H9 (cell line): ENCODE measurements around the gene ERVW-1. TPM values are rescaled to one million over a fixed set of nuclear protein-coding genes. Genes with fewer than 3 reads are reported as not detected.

Experiments used
- DNase-seq: peaks from one replicate; pipeline ENCODE4 v3.0.0-alpha.2; 2017
- H2AFZ ChIP-seq: one replicate; pipeline ENCODE4 v1.6.1; 2013; ENCODE audit warnings: mild to moderate bottlenecking, low read length, control low read depth, moderate library complexity
- H2AK5ac ChIP-seq: 2 replicates; pipeline ENCODE4 v1.6.1; 2013; ENCODE audit warnings: low read length, control low read depth, mixed read lengths; ENCODE audit not compliant: insufficient read length
- H2BK120ac ChIP-seq: one replicate; pipeline ENCODE4 v1.6.1; 2013; ENCODE audit warnings: low read depth, mild to moderate bottlenecking, low read length, control low read depth, inconsistent platforms; ENCODE audit not compliant: poor library complexity, severe bottlenecking
- H2BK12ac ChIP-seq: 2 replicates; pipeline ENCODE4 v1.6.1; 2013; ENCODE audit warnings: low read length, control low read depth, mixed read lengths, low read depth; ENCODE audit not compliant: insufficient read length
- H2BK15ac ChIP-seq: 2 replicates; pipeline ENCODE4 v1.6.1; 2013; ENCODE audit warnings: low read depth, low read length, control low read depth
- H2BK20ac ChIP-seq: one replicate; pipeline ENCODE4 v1.6.1; 2013; ENCODE audit warnings: low read depth, mild to moderate bottlenecking, low read length, control low read depth, inconsistent platforms; ENCODE audit not compliant: poor library complexity, severe bottlenecking
- H2BK5ac ChIP-seq: 2 replicates; pipeline ENCODE4 v1.6.1; 2013; ENCODE audit warnings: low read length, control low read depth, mixed read lengths; ENCODE audit not compliant: insufficient read length
- H3K14ac ChIP-seq: 2 replicates; pipeline ENCODE4 v1.6.1; 2013; ENCODE audit warnings: low read length, control low read depth; ENCODE audit not compliant: insufficient read depth
- H3K18ac ChIP-seq: 2 replicates; pipeline ENCODE4 v1.6.1; 2013; ENCODE audit warnings: low read depth, mild to moderate bottlenecking, mixed read lengths, low read length, control low read depth; ENCODE audit not compliant: insufficient read length
- H3K23ac ChIP-seq: 2 replicates; pipeline ENCODE4 v1.6.1; 2013; ENCODE audit warnings: low read length, control low read depth, mixed read lengths, low read depth; ENCODE audit not compliant: insufficient read length
- H3K23me2 ChIP-seq: 2 replicates; pipeline ENCODE4 v1.6.1; 2013; ENCODE audit warnings: low read depth, mild to moderate bottlenecking, mixed read lengths, low read length, control low read depth; ENCODE audit not compliant: insufficient read length, poor library complexity, severe bottlenecking
- H3K27ac ChIP-seq: 2 replicates; pipeline ENCODE4 v1.5.1; 2013; ENCODE audit warnings: low read length, control low read depth, mixed read lengths, low read depth; ENCODE audit not compliant: insufficient read length
- H3K27me3 ChIP-seq: 2 replicates; pipeline ENCODE4 v1.6.1; 2013; ENCODE audit warnings: low read length, control low read depth, inconsistent platforms; ENCODE audit not compliant: insufficient read depth
- H3K4ac ChIP-seq: 2 replicates; pipeline ENCODE4 v1.6.1; 2013; ENCODE audit warnings: low read depth, mild to moderate bottlenecking, control low read depth, inconsistent platforms, low read length, moderate library complexity
- H3K4me1 ChIP-seq: 2 replicates; pipeline ENCODE4 v1.6.1; 2013; ENCODE audit warnings: low read length, control low read depth, inconsistent platforms; ENCODE audit not compliant: insufficient read depth
- H3K4me2 ChIP-seq: 2 replicates; pipeline ENCODE4 v1.6.1; 2013; ENCODE audit warnings: low read length, control low read depth, mixed read lengths; ENCODE audit not compliant: insufficient read length, insufficient read depth
- H3K56ac ChIP-seq: 2 replicates; pipeline ENCODE4 v1.6.1; 2013; ENCODE audit warnings: low read depth, mild to moderate bottlenecking, mixed read lengths, low read length, control low read depth; ENCODE audit not compliant: insufficient read length
- H3K79me1 ChIP-seq: 2 replicates; pipeline ENCODE4 v1.6.1; 2013; ENCODE audit warnings: low read depth, mild to moderate bottlenecking, moderate library complexity, low read length, control low read depth, inconsistent platforms; ENCODE audit not compliant: insufficient read depth, poor library complexity, severe bottlenecking
- H3K79me2 ChIP-seq: 2 replicates; pipeline ENCODE4 v1.6.1; 2013; ENCODE audit warnings: low read length, control low read depth, inconsistent platforms; ENCODE audit not compliant: insufficient read depth
- H3K9ac ChIP-seq: 2 replicates; pipeline ENCODE4 v1.6.1; 2013; ENCODE audit warnings: low read length, control low read depth, mixed read lengths; ENCODE audit not compliant: insufficient read length; ENCODE audit errors: extremely low read depth
- H3K9me3 ChIP-seq: one replicate; pipeline ENCODE4 v1.6.1; 2013; ENCODE audit warnings: low read depth, low read length, inconsistent platforms; ENCODE audit not compliant: control insufficient read depth
- H3T11ph ChIP-seq: one replicate; pipeline ENCODE4 v1.6.1; 2013; ENCODE audit warnings: mild to moderate bottlenecking, low read length, control low read depth, inconsistent platforms
- H4K20me1 ChIP-seq: one replicate; pipeline ENCODE4 v1.6.1; 2013; ENCODE audit not compliant: control insufficient read depth, insufficient read length, insufficient read depth
- H4K5ac ChIP-seq: 2 replicates; pipeline ENCODE4 v1.6.1; 2013; ENCODE audit warnings: low read depth, mild to moderate bottlenecking, mixed read lengths, low read length, control low read depth; ENCODE audit not compliant: insufficient read length
- H4K8ac ChIP-seq: replicated peaks from 2 replicates; pipeline ENCODE4 v1.6.1; 2013; ENCODE audit warnings: low read length, control low read depth, mixed read lengths, low read depth; ENCODE audit not compliant: insufficient read length
- H4K91ac ChIP-seq: 2 replicates; pipeline ENCODE4 v1.6.1; 2013; ENCODE audit warnings: low read depth, mild to moderate bottlenecking, moderate library complexity, mixed read lengths, low read length, control low read depth; ENCODE audit not compliant: insufficient read length
- H3K27ac Mint-ChIP-seq, 3 experiments: 2 replicates in 2 of 3; 3 replicates in 1 of 3; pipeline ENCODE4 v1.8.0; 2020 to 2021; ENCODE audit warnings: mixed read lengths in 3 of 3, mild to moderate bottlenecking in 1 of 3, moderate library complexity in 1 of 3
- H3K27me3 Mint-ChIP-seq: 2 replicates; pipeline ENCODE4 v1.8.0; 2021; ENCODE audit warnings: low read depth, mild to moderate bottlenecking, moderate library complexity, mixed read lengths
- H3K36me3 Mint-ChIP-seq, 3 experiments: 2 replicates in 2 of 3; 3 replicates in 1 of 3; pipeline ENCODE4 v1.8.0; 2020 to 2021; ENCODE audit warnings: low read depth in 3 of 3, mixed read lengths in 3 of 3; ENCODE audit not compliant: insufficient read depth in 1 of 3
- H3K4me1 Mint-ChIP-seq, 2 experiments: 2 replicates each; pipeline ENCODE4 v1.8.0; 2020; ENCODE audit warnings: mixed read lengths in 2 of 2
- H3K4me3 Mint-ChIP-seq, 2 experiments: 2 replicates in 1 of 2; 3 replicates in 1 of 2; pipeline ENCODE4 v1.8.0; 2020 to 2021; ENCODE audit warnings: mild to moderate bottlenecking in 2 of 2, mixed read lengths in 2 of 2, moderate library complexity in 1 of 2
- H3K9me3 Mint-ChIP-seq, 2 experiments: 2 replicates in 1 of 2; 3 replicates in 1 of 2; pipeline ENCODE4 v1.8.0; 2020; ENCODE audit warnings: mild to moderate bottlenecking in 2 of 2, mixed read lengths in 2 of 2, moderate library complexity in 1 of 2
- CTCF ChIP-seq: fragments of 200-600 bp; sonication (generic); conservative IDR thresholded peaks from 3 replicates; pipeline ENCODE4 v1.8.0; 2021; ENCODE audit warnings: antibody characterized with exemption, mild to moderate bottlenecking
- WGBS: extraction: QIAGEN DNeasy Blood & Tissue Kit; methylation state at CpG from one replicate; pipeline ENCODE4 v1.1.7; 2013; ENCODE audit warnings: missing lambda C conversion rate, low lambda C conversion rate, mixed read lengths; ENCODE audit not compliant: insufficient read length; ENCODE audit errors: extremely low coverage; 5-methylcytosine and 5-hydroxymethylcytosine counted together
- total RNA-seq: library from RNA; stranded (reverse); gene quantifications from 2 replicates; pipeline ENCODE4 v1.2.1, GENCODE V29; 2021

Gene ERVW-1
- total RNA-seq, 1 experiment from 2014 or later = not detected

- Histone ChIP-seq H2BK12ac (no peak overlapping the region), H3K4me1 (no peaks in the 10 kb centered on the region)
- H3K9me3 Mint-ChIP-seq = peaks cover 0 to under 1% of the 10 kb centered on the region in 2 experiments; a peak in 2 of 5 replicates
Measured at GRCh38 chr7:92448205-92448747, 29.5 kb downstream of the ERVW-1 start.

More at GRCh38 chr7:92448205-92448747, 29.5 kb downstream of the ERVW-1 start:
- no peak overlapping the region for H4K8ac ChIP-seq
- H3K79me2 ChIP-seq = no peaks in the 10 kb centered on the region
- H2BK15ac ChIP-seq = no peak overlapping the region
- H3K56ac ChIP-seq = no peak overlapping the region
- no peak for DNase-seq
- H3K27ac ChIP-seq = no peak overlapping the region
- no peak overlapping the region for H3K23ac ChIP-seq
- Mint-ChIP-seq H3K36me3 (peaks cover 15 to 42% (median 35%) of the 10 kb centered on the region in 3 experiments), H3K4me3 (peak overlapping the region; percentile 76 to 86), H3K27ac (peak overlapping the region in 2 of 3 experiments; percentile 58 to 62; a peak in 3 of 7 replicates), H3K4me1 (peaks cover 8 to 9% of the 10 kb centered on the region in 2 experiments), H3K27me3 (no peaks in the 10 kb centered on the region)
- H3K18ac ChIP-seq = no peak overlapping the region
- H4K91ac ChIP-seq = no peak overlapping the region
- no peaks in the 10 kb centered on the region for H3K9me3 ChIP-seq
- no peaks in the 10 kb centered on the region for H3K79me1 ChIP-seq
- no CpG with 5 or more reads among the region's 11 CpGs for WGBS
- H2BK120ac ChIP-seq = no peak overlapping the region
- H3T11ph ChIP-seq = no peak overlapping the region
- H3K4ac ChIP-seq = no peak overlapping the region
- no peak overlapping the region for H2AK5ac ChIP-seq
- H3K27me3 ChIP-seq = no peaks in the 10 kb centered on the region
- no peak overlapping the region for H2BK20ac ChIP-seq
- peak overlapping the region; percentile 94 for H3K9ac ChIP-seq
- H3K14ac ChIP-seq = no peak overlapping the region
- H3K4me2 ChIP-seq = peak overlapping the region; percentile 82
- no peak overlapping the region for H2BK5ac ChIP-seq
- H2AFZ ChIP-seq = no peak overlapping the region
- H3K23me2 ChIP-seq = peaks cover 5% of the 10 kb centered on the region
- no peak overlapping the region for H4K5ac ChIP-seq
- H4K20me1 ChIP-seq = peaks cover 2% of the 10 kb centered on the region
- TF ChIP-seq CTCF = peak; percentile 29; the same call in 1 of the 3 replicates
